ENCODE measurements around the gene SLC9A1.
A peak's percentile ranks its signal among the peaks of the same experiment; 100 is the strongest.

The SLC9A1 gene

GRCh38 chr1:27099135-27099586 lies 55.8 kb downstream of the SLC9A1 start:
- Histone ChIP-seq H3K27me3 (ENCODE audit: insufficient read depth, low read depth) (no peaks in the 10 kb centered on the region), H3K27ac (no peak overlapping the region), H3K4me2 (no peak overlapping the region), H3K36me3 (ENCODE audit: insufficient read depth) (no peaks in the 10 kb centered on the region), H2AFZ (ENCODE audit: low read depth) (no peak overlapping the region), H3K4me3 (IDR thresholded peaks at IDR 0.05; ENCODE audit: insufficient read depth, low read depth, low read length) (no peak overlapping the region), H3K79me2 (ENCODE audit: insufficient read depth, low read depth) (no peaks in the 10 kb centered on the region), H3K9ac (no peak overlapping the region), H4K20me1 (ENCODE audit: insufficient read depth) (no peaks in the 10 kb centered on the region; the same call in 1 of the 2 replicates), H3K4me1 (ENCODE audit: low read depth, poor library complexity, severe bottlenecking) (peaks cover 7% of the 10 kb centered on the region)
- no peak for TF ChIP-seq CTCF (conservative IDR thresholded peaks at IDR 0.05; ENCODE audit: low read depth, low read length)

GRCh38 chr1:27098431-27099134 lies 56.3 kb downstream of the SLC9A1 start:
- H4K20me1 ChIP-seq (ENCODE audit: insufficient read depth), result no peaks in the 10 kb centered on the region; the same call in 1 of the 2 replicates
- no peaks in the 10 kb centered on the region for H3K79me2 ChIP-seq (ENCODE audit: insufficient read depth, low read depth)
- no peak overlapping the region for H3K27ac ChIP-seq
- H3K36me3 ChIP-seq (ENCODE audit: insufficient read depth), result no peaks in the 10 kb centered on the region
- no peak overlapping the region for H3K9ac ChIP-seq
- H3K27me3 ChIP-seq (ENCODE audit: insufficient read depth, low read depth), result no peaks in the 10 kb centered on the region
- no peak overlapping the region for H3K4me2 ChIP-seq
- peaks cover 7% of the 10 kb centered on the region for H3K4me1 ChIP-seq (ENCODE audit: low read depth, poor library complexity, severe bottlenecking)
- H3K4me3 ChIP-seq (IDR thresholded peaks at IDR 0.05; ENCODE audit: insufficient read depth, low read depth, low read length), result no peak overlapping the region
- no peak overlapping the region for H2AFZ ChIP-seq (ENCODE audit: low read depth)
- TF ChIP-seq CTCF (conservative IDR thresholded peaks at IDR 0.05; ENCODE audit: low read depth, low read length), result no peak

GRCh38 chr1:27097484-27097917 lies 57.4 kb downstream of the SLC9A1 start:
- Histone ChIP-seq H3K9ac (no peak overlapping the region), H3K4me1 (ENCODE audit: low read depth, poor library complexity, severe bottlenecking) (peaks cover 7% of the 10 kb centered on the region), H3K36me3 (ENCODE audit: insufficient read depth) (no peaks in the 10 kb centered on the region), H3K4me2 (no peak overlapping the region), H3K79me2 (ENCODE audit: insufficient read depth, low read depth) (no peaks in the 10 kb centered on the region), H4K20me1 (ENCODE audit: insufficient read depth) (no peaks in the 10 kb centered on the region; the same call in 1 of the 2 replicates), H2AFZ (ENCODE audit: low read depth) (peak overlapping the region; percentile 24; the same call in 1 of the 2 replicates), H3K4me3 (IDR thresholded peaks at IDR 0.05; ENCODE audit: insufficient read depth, low read depth, low read length) (no peak overlapping the region), H3K27me3 (ENCODE audit: insufficient read depth, low read depth) (no peaks in the 10 kb centered on the region), H3K27ac (no peak overlapping the region)
- peak; percentile 94 for TF ChIP-seq CTCF (conservative IDR thresholded peaks at IDR 0.05; ENCODE audit: low read depth, low read length)

GRCh38 chr1:27095576-27095975 lies 59.3 kb downstream of the SLC9A1 start:
- Histone ChIP-seq H3K27ac (no peak overlapping the region), H3K4me2 (no peak overlapping the region)

More at GRCh38 chr1:27095576-27095975, 59.3 kb downstream of the SLC9A1 start:
- H3K9ac ChIP-seq, result no peak overlapping the region
- no peaks in the 10 kb centered on the region for H3K36me3 ChIP-seq (ENCODE audit: insufficient read depth)
- no peaks in the 10 kb centered on the region for H3K79me2 ChIP-seq (ENCODE audit: insufficient read depth, low read depth)
- H3K4me1 ChIP-seq (ENCODE audit: low read depth, poor library complexity, severe bottlenecking), result peaks cover 7% of the 10 kb centered on the region
- H3K4me3 ChIP-seq (IDR thresholded peaks at IDR 0.05; ENCODE audit: insufficient read depth, low read depth, low read length), result no peak overlapping the region
- no peak overlapping the region for H2AFZ ChIP-seq (ENCODE audit: low read depth)
- TF ChIP-seq CTCF (conservative IDR thresholded peaks at IDR 0.05; ENCODE audit: low read depth, low read length), result no peak
- no peaks in the 10 kb centered on the region for H3K27me3 ChIP-seq (ENCODE audit: insufficient read depth, low read depth)
- no peaks in the 10 kb centered on the region for H4K20me1 ChIP-seq (ENCODE audit: insufficient read depth)
